Thyroid gland (tissue), 4 donors: ENCODE data around the gene AGBL4.

Experiments
- CTCF ChIP-seq, 6 experiments: fragments of 200-600 bp in 3 of 6; fragments of 450-650 bp in 3 of 6; sonication (generic) in 3 of 6; IDR thresholded peaks; one replicate each; pipeline ENCODE4 v1.5.1; 2016 to 2019; ENCODE audit warnings: antibody characterized with exemption in 6 of 6, mild to moderate bottlenecking in 2 of 6, inconsistent platforms in 1 of 6, moderate library complexity in 1 of 6
- POLR2A ChIP-seq, 2 donors: fragments of 450-650 bp; IDR thresholded peaks; one replicate each; pipeline ENCODE4 v1.6.1; 2017; ENCODE audit warnings: antibody characterized with exemption in 2 of 2, mild to moderate bottlenecking in 2 of 2, moderate library complexity in 1 of 2

DNA sequence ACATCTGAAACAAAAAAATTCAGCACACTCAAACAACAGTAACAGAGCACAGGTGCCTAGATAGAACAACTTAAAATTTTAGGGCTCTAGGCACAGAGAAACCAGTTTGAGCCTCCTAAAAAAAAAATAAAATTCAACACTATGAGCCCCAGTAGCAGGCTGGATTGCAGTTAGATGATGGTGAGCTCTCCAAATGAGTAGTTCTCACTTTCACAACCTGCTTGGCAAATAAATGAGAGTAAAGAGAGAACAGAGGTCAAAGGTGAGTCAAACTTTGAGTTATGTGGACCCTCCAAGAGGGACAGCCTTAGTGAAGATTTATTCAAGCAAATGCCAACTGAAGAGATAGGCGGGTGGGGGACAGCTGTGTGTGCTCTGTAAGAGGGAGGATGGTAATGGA is 1250.6 kb downstream of the AGBL4 start:
- TF ChIP-seq CTCF (IDR thresholded peaks at IDR 0.05): no peak
- no peak for TF ChIP-seq POLR2A (IDR thresholded peaks at IDR 0.05)
